LNCaP clone FGC (cell line): ENCODE data around the gene INTS6L.
A peak's percentile ranks its signal among the peaks of the same experiment; 100 is the strongest.

ENCODE experiments used
- DNase-seq: peaks from one replicate; pipeline ENCODE4 v3.0.0-alpha.2; 2011; ENCODE audit warnings: low read depth
- H3K4me3 ChIP-seq: 2 replicates; pipeline ENCODE4 v1.5.1; 2011; ENCODE audit warnings: mild to moderate bottlenecking, low read depth, low read length, control low read depth
- CTCF ChIP-seq: IDR thresholded peaks from 2 replicates; pipeline ENCODE4 v1.5.1; 2012; ENCODE audit warnings: mild to moderate bottlenecking; ENCODE audit not compliant: control insufficient read depth, insufficient read depth; ENCODE audit errors: extremely low read depth

INTS6L gene

GRCh38 chrX:135520553-135521404 is at the start of gene INTS6L:
INTS6L (plus strand) TSS chrX:135520660; CDS start chrX:135520993, 333 bp downstream.
- no peak for TF ChIP-seq CTCF
- H3K4me3 ChIP-seq = peak within 1 kb of the TSS; percentile 69
- DNase-seq = peak; percentile 73

- TF ChIP-seq CTCF = no peak
- H3K4me3 ChIP-seq = no peak overlapping the region
- DNase-seq = no peak
Measured at GRCh38 chrX:135476378-135476777, 44.1 kb upstream of the INTS6L start.

- peak; percentile 67 for DNase-seq
- TF ChIP-seq CTCF = peak; percentile 66
Measured at GRCh38 chrX:135477576-135477975, 42.9 kb upstream of the INTS6L start.

GRCh38 chrX:135480076-135480475 is 40.4 kb upstream of the INTS6L start:
- TF ChIP-seq CTCF = no peak
- DNase-seq = no peak

More at GRCh38 chrX:135477576-135477975, 42.9 kb upstream of the INTS6L start:
- no peak overlapping the region for H3K4me3 ChIP-seq

GRCh38 chrX:135481696-135482179 is 38.7 kb upstream of the INTS6L start:
- TF ChIP-seq CTCF = no peak
- peak; percentile 92 for DNase-seq

More at GRCh38 chrX:135480076-135480475, 40.4 kb upstream of the INTS6L start:
- no peak overlapping the region for H3K4me3 ChIP-seq

GRCh38 chrX:135484641-135485289 is 35.7 kb upstream of the INTS6L start:
- H3K4me3 ChIP-seq = no peak overlapping the region
- peak; percentile 57 for TF ChIP-seq CTCF
- DNase-seq = peak; percentile 31

More at GRCh38 chrX:135481696-135482179, 38.7 kb upstream of the INTS6L start:
- H3K4me3 ChIP-seq = no peak overlapping the region
